IMR-90 (cell line): ENCODE measurements around the gene PFKL. TPM values are rescaled to one million over a fixed set of nuclear protein-coding genes. Genes with fewer than 3 reads are reported as not detected.

ENCODE experiments used
- ATAC-seq: fragments of 200-7000 bp; cut with Tn5 transposase; 2 replicates; pipeline ENCODE4 v1.9.1; 2020; ENCODE audit warnings: low read depth, mild to moderate bottlenecking, moderate library complexity
- BruUV-seq: library from RNA; stranded (reverse); fragments of 400-500 nt; replicated peaks from 2 replicates; lab custom pipeline; 2021; lab: Mats Ljungman, UMichigan
- CTCF ChIA-PET: fragments of 300-600 bp; formaldehyde crosslinking; extraction: SDS; loops from one replicate; lab custom pipeline; 2021; ENCODE audit warnings: antibody characterized with exemption; lab: Yijun Ruan, JAX
- POLR2A ChIA-PET: fragments of 300-600 bp; sonication (Branson Sonifier 250); formaldehyde crosslinking; loops from one replicate; lab custom pipeline; 2022; ENCODE audit warnings: antibody characterized with exemption; ENCODE audit not compliant: unreplicated experiment; lab: Charles Lee
- DNase-seq: peaks from one replicate; pipeline ENCODE4 v3.0.0; 2013
- H2AFZ ChIP-seq: replicated peaks from 2 replicates; pipeline ENCODE3; 2013; ENCODE audit warnings: low read length, mild to moderate bottlenecking; ENCODE audit not compliant: poor library complexity
- H2AK5ac ChIP-seq: 2 replicates; pipeline ENCODE4 v1.6.1; 2013; ENCODE audit warnings: low read depth, low read length, inconsistent platforms
- H2AK9ac ChIP-seq: replicated peaks from 2 replicates; pipeline ENCODE3; 2013; ENCODE audit warnings: mild to moderate bottlenecking, low read depth, low read length, moderate library complexity; ENCODE audit not compliant: poor library complexity
- H2BK120ac ChIP-seq: 2 replicates; pipeline ENCODE4 v1.6.1; 2013; ENCODE audit warnings: low read depth, low read length, inconsistent platforms
- H2BK15ac ChIP-seq: 3 replicates; pipeline ENCODE4 v1.6.1; 2013; ENCODE audit warnings: low read depth, low read length, inconsistent platforms
- H2BK20ac ChIP-seq: 2 replicates; pipeline ENCODE4 v1.6.1; 2013; ENCODE audit warnings: low read depth, mild to moderate bottlenecking, inconsistent platforms, low read length, moderate library complexity
- H2BK5ac ChIP-seq: 2 replicates; pipeline ENCODE4 v1.6.1; 2013; ENCODE audit warnings: mild to moderate bottlenecking, low read depth, low read length, inconsistent platforms; ENCODE audit not compliant: poor library complexity, severe bottlenecking
- H3K14ac ChIP-seq: replicated peaks from 2 replicates; pipeline ENCODE4 v1.6.1; 2013; ENCODE audit warnings: low read depth, low read length, inconsistent platforms
- H3K18ac ChIP-seq: 2 replicates; pipeline ENCODE4 v1.6.1; 2013; ENCODE audit warnings: low read depth, low read length, control low read depth
- H3K23ac ChIP-seq: 2 replicates; pipeline ENCODE4 v1.6.1; 2013; ENCODE audit warnings: low read depth, low read length, inconsistent platforms
- H3K27ac ChIP-seq: 2 replicates; pipeline ENCODE4 v1.5.1; 2013; ENCODE audit warnings: mild to moderate bottlenecking, control low read depth, low read length; ENCODE audit not compliant: insufficient read depth
- H3K27me3 ChIP-seq: 2 replicates; pipeline ENCODE4 v1.6.1; 2013; ENCODE audit warnings: low read length; ENCODE audit not compliant: control insufficient read depth, insufficient read depth
- H3K36me3 ChIP-seq: 2 replicates; pipeline ENCODE4 v1.6.1; 2013; ENCODE audit warnings: low read length, mixed read lengths; ENCODE audit not compliant: control insufficient read depth, insufficient read depth
- H3K4ac ChIP-seq: 2 replicates; pipeline ENCODE4 v1.6.1; 2013; ENCODE audit warnings: low read depth, low read length, inconsistent platforms
- H3K4me1 ChIP-seq: 2 replicates; pipeline ENCODE4 v1.6.1; 2013; ENCODE audit warnings: low read length, mixed read lengths; ENCODE audit not compliant: control insufficient read depth, insufficient read depth
- H3K4me2 ChIP-seq: 2 replicates; pipeline ENCODE4 v1.6.1; 2013; ENCODE audit warnings: low read depth, mild to moderate bottlenecking, control low read depth, low read length, moderate library complexity
- H3K4me3 ChIP-seq: 2 replicates; pipeline ENCODE4 v1.5.1; 2013; ENCODE audit warnings: low read depth, mild to moderate bottlenecking, control low read depth, low read length, moderate library complexity; ENCODE audit not compliant: insufficient read depth
- H3K56ac ChIP-seq: 2 replicates; pipeline ENCODE4 v1.6.1; 2013; ENCODE audit warnings: low read length, inconsistent platforms; ENCODE audit not compliant: insufficient read depth; ENCODE audit errors: extremely low read depth
- H3K79me1 ChIP-seq, 2 experiments: 2 replicates each; pipeline ENCODE4 v1.6.1; 2013; ENCODE audit warnings: low read length in 2 of 2, inconsistent platforms in 1 of 2, low read depth in 1 of 2
- H3K9ac ChIP-seq: 2 replicates; pipeline ENCODE4 v1.6.1; 2013; ENCODE audit warnings: low read depth, low read length, control low read depth
- H3K9me1 ChIP-seq: 2 replicates; pipeline ENCODE4 v1.6.1; 2013; ENCODE audit warnings: low read length, inconsistent platforms; ENCODE audit not compliant: insufficient read depth
- H3K9me3 ChIP-seq: 2 replicates; pipeline ENCODE4 v1.6.1; 2013; ENCODE audit warnings: low read length; ENCODE audit not compliant: control insufficient read depth, insufficient read depth
- H4K20me1 ChIP-seq: 2 replicates; pipeline ENCODE4 v1.6.1; 2013; ENCODE audit warnings: low read length, inconsistent platforms; ENCODE audit not compliant: insufficient read depth
- H4K5ac ChIP-seq: 2 replicates; pipeline ENCODE4 v1.6.1; 2013; ENCODE audit warnings: mild to moderate bottlenecking, low read depth, low read length, control low read depth
- H4K8ac ChIP-seq, 2 experiments: 2 replicates each; pipeline ENCODE4 v1.6.1; 2013; ENCODE audit warnings: low read depth in 2 of 2, low read length in 2 of 2, control low read depth in 1 of 2, inconsistent platforms in 1 of 2
- H4K91ac ChIP-seq: 2 replicates; pipeline ENCODE4 v1.6.1; 2013; ENCODE audit warnings: low read depth, low read length, inconsistent platforms; ENCODE audit not compliant: insufficient read depth
- CHD1 ChIP-seq: IDR thresholded peaks from 2 replicates; pipeline ENCODE4 v1.6.1; 2012; ENCODE audit warnings: low read depth, low read length, improper control_type of control experiment
- NFE2L2 ChIP-seq: fragments of 150-350 bp; IDR thresholded peaks from 2 replicates; pipeline ENCODE4 v1.6.1; 2016; ENCODE audit warnings: low read depth, mild to moderate bottlenecking, low read length
- SMC3 ChIP-seq: fragments of 150-350 bp; IDR thresholded peaks from 2 replicates; pipeline ENCODE4 v1.6.1; 2016; ENCODE audit warnings: low read depth, mild to moderate bottlenecking, antibody characterized with exemption, low read length, moderate library complexity
- USF2 ChIP-seq: fragments of 150-350 bp; IDR thresholded peaks from 2 replicates; pipeline ENCODE4 v1.6.1; 2017; ENCODE audit warnings: mild to moderate bottlenecking, antibody characterized with exemption, low read length, low read depth
- WGBS, 2 experiments: methylation state at CpG; one replicate each; pipeline versions ENCODE4 v1.1.5 to v1.1.7; 2013; ENCODE audit warnings: missing lambda C conversion rate in 2 of 2; ENCODE audit not compliant: insufficient read length in 1 of 2; ENCODE audit errors: extremely low coverage in 2 of 2; 5-methylcytosine and 5-hydroxymethylcytosine counted together
- dilution Hi-C: fragments of 300-500 bp; cut with HindIII; formaldehyde crosslinking; loops from one replicate; pipeline ENCODE4 v1.14.3; 2018; ENCODE audit warnings: low sequenced_read_pairs; ENCODE audit not compliant: unreplicated experiment
- in situ Hi-C: fragments of 300-500 bp; cut with MboI; formaldehyde crosslinking; loops from 3 replicates; pipeline ENCODE4 v1.14.3; 2019; ENCODE audit warnings: low sequenced_read_pairs, inconsistent platforms, mixed read lengths
- intact Hi-C: fragments of 100-400 bp; cut with micrococcal nuclease; formaldehyde crosslinking; loops from 2 replicates; pipeline ENCODE4 v1.10.0; 2022
- polyA plus RNA-seq, 3 experiments: library from polyadenylated mRNA; depleted of rRNA; stranded (reverse); fragments of >200 nt; gene quantifications; 2 replicates each; pipeline ENCODE4 v1.2.3, GENCODE V29; 2012; ENCODE audit warnings: low replicate concordance in 1 of 3
- total RNA-seq: library from RNA; depleted of rRNA; stranded (reverse); fragments of >200 nt; gene quantifications from 2 replicates; pipeline ENCODE4 v1.2.3, GENCODE V29; 2012

PFKL gene
- total and polyA plus RNA-seq, 2 of the 4 experiments (the other 2 are of a cell fraction) = 103 to 126 TPM

- no peaks in the 10 kb centered on the region for H3K27me3 ChIP-seq
- H3K4me3 ChIP-seq = no peak overlapping the region
- H3K18ac ChIP-seq = no peak overlapping the region
- no peak overlapping the region for H2BK15ac ChIP-seq
- no peak overlapping the region for H2AK5ac ChIP-seq
- no peak overlapping the region for H3K4me2 ChIP-seq
- no peak for ATAC-seq
- no peaks in the 10 kb centered on the region for H3K9me1 ChIP-seq
- H4K91ac ChIP-seq = no peak overlapping the region
- H4K5ac ChIP-seq = no peak overlapping the region
- no peak overlapping the region for H3K56ac ChIP-seq
- H3K9me3 ChIP-seq = no peaks in the 10 kb centered on the region
- in situ Hi-C loops (no loop called here), intact Hi-C loops (no loop called here), dilution Hi-C loops (no loop called here)
- peaks cover 11% of the 10 kb centered on the region for H4K20me1 ChIP-seq
- H3K14ac ChIP-seq = no peak overlapping the region
- H3K36me3 ChIP-seq = peaks cover 26% of the 10 kb centered on the region
- H3K27ac ChIP-seq = no peak overlapping the region
- H3K23ac ChIP-seq = no peak overlapping the region
- H3K79me1 ChIP-seq = no peaks in the 10 kb centered on the region
- H2BK120ac ChIP-seq = no peak overlapping the region
- H3K4me1 ChIP-seq = no peaks in the 10 kb centered on the region
- H4K8ac ChIP-seq = no peak overlapping the region
- DNase-seq = no peak
- WGBS, 2 experiments = 95% methylated on average over 8 of the region's 26 CpGs; no CpG with 5 or more reads in 1 of the 2 experiments
- H3K4ac ChIP-seq = no peak overlapping the region
- no peak overlapping the region for H2BK5ac ChIP-seq
- H2AK9ac ChIP-seq = peak overlapping the region; percentile 65
- ChIA-PET POLR2A (no interaction called here), CTCF (no interaction called here)
- H2BK20ac ChIP-seq = no peak overlapping the region
- TF ChIP-seq SMC3 (no peak), USF2 (no peak), NFE2L2 (no peak), CHD1 (no peak)
- H2AFZ ChIP-seq = no peak overlapping the region
- no peak overlapping the region for H3K9ac ChIP-seq
- no TSS peak for BruUV-seq
Observed at GRCh38 chr21:44329086-44329889, 29.4 kb downstream of the PFKL start.
